K562 (cell line): Measurements from ENCODE around the gene FAM90A1.
"Not testable (repeated sequence)": the region's sequence is repeated elsewhere in the genome, so short reads cannot be mapped to it uniquely, and the experiment has no call there.

Experiments
- EZH2 ChIP-seq: IDR thresholded peaks from 2 replicates; pipeline ENCODE4 v1.6.1; 2012; ENCODE audit warnings: low read depth, mild to moderate bottlenecking, inconsistent platforms, low read length, borderline replicate concordance
- HNRNPL ChIP-seq: fragments of 200-400 bp; formaldehyde crosslinking; IDR thresholded peaks from 2 replicates; pipeline ENCODE4 v1.6.1; 2017; ENCODE audit warnings: low read depth, mild to moderate bottlenecking, low read length
- MXI1 ChIP-seq: IDR thresholded peaks from 2 replicates; pipeline ENCODE4 v1.6.1; 2011; ENCODE audit warnings: low read depth, mild to moderate bottlenecking, improper control_type of control experiment, low read length
- RCOR1 ChIP-seq, 2 experiments: IDR thresholded peaks; 2 replicates each; pipeline ENCODE4 v1.6.1; 2012; ENCODE audit warnings: low read depth in 2 of 2, low read length in 2 of 2, borderline replicate concordance in 1 of 2, improper control_type of control experiment in 1 of 2
- RFX1 ChIP-seq: fragments of 450-650 bp; IDR thresholded peaks from 2 replicates; pipeline ENCODE4 v1.6.1; 2016; ENCODE audit warnings: mild to moderate bottlenecking, moderate library complexity
- TCF7L2 ChIP-seq: fragments of 150-350 bp; IDR thresholded peaks from 2 replicates; pipeline ENCODE4 v1.6.1; 2016; ENCODE audit warnings: low read depth, mild to moderate bottlenecking, low read length, moderate library complexity
- ZBTB7A ChIP-seq: IDR thresholded peaks from 2 replicates; pipeline ENCODE4 v1.6.1; 2011; ENCODE audit warnings: low read depth, mild to moderate bottlenecking, low read length, moderate library complexity, borderline replicate concordance; ENCODE audit not compliant: control insufficient read depth
- ZNF668 ChIP-seq: fragments of 250-450 bp; sonication (Bioruptor Pico); IDR thresholded peaks from 2 replicates; pipeline ENCODE4 v1.8.0; 2022; ENCODE audit warnings: mild to moderate bottlenecking, inconsistent platforms
- ZNF707 ChIP-seq: fragments of 250-450 bp; sonication (Bioruptor Pico); conservative IDR thresholded peaks from 2 replicates; pipeline ENCODE4 v1.8.0; 2022; ENCODE audit warnings: inconsistent platforms, mild to moderate bottlenecking, moderate library complexity
- ZNF778 ChIP-seq: fragments of 450-650 bp; formaldehyde crosslinking; IDR thresholded peaks from 2 replicates; pipeline ENCODE4 v1.4.0; 2020; ENCODE audit warnings: mild to moderate bottlenecking, moderate library complexity
- TF ChIP-seq, protein P1 (sequence below): fragments of 250-450 bp; sonication (Bioruptor Pico); IDR thresholded peaks from 2 replicates; pipeline ENCODE4 v1.8.0; 2022; ENCODE audit warnings: moderate library complexity, mild to moderate bottlenecking, inconsistent platforms

DNA sequence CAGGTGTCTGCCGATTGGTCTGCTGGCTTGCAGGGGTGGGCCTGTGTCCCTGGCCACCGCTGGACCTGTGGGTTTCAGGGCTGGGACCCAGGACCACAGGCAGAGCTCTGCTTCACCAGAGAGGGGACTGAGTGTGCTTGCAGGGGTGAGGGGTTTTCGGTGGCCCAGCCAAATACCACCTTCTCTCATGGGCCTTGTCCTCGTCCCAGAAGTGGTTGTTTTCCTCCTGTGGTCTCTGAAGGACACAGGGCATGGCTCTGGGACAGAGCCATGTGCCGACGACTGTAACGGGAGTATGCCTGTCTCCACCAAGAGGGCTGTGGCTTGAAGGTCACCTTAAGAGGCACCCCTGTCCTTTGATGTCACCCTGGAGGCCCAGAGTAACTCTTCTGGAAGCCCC, 7.3 kb upstream of the FAM90A1 start:
- TF ChIP-seq, protein P1, sequence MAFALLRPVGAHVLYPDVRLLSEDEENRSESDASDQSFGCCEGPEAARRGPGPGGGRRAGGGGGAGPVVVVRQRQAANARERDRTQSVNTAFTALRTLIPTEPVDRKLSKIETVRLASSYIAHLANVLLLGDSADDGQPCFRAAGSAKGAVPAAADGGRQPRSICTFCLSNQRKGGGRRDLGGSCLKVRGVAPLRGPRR (CRISPR knock-in tag): not testable (repeated sequence)
- not testable (repeated sequence) for TF ChIP-seq ZNF707 (CRISPR knock-in tag); RFX1; HNRNPL; ZBTB7A; TCF7L2; ZNF778 (CRISPR knock-in tag); EZH2; RCOR1 (IDR thresholded peaks at IDR 0.05; ENCODE audit: borderline replicate concordance in 1 of 2, low read depth in 2 of 2, low read length in 2 of 2); MXI1; ZNF668 (CRISPR knock-in tag)
